Smooth muscle cell of bladder (primary cell): ENCODE data around the gene MCTP1. TPM values are rescaled to one million over a fixed set of nuclear protein-coding genes. Genes with fewer than 3 reads are reported as not detected.

Experiments used
- total RNA-seq: library from RNA; depleted of rRNA; stranded (reverse); fragments of >200 nt; gene quantifications from 2 replicates; pipeline ENCODE4 v1.2.3, GENCODE V29; 2014

MCTP1 gene
- 4.7 and 6.1 TPM in 2 replicates for total RNA-seq

GRCh38 chr5:95284572-95285408, at the start of gene MCTP1:
Gene MCTP1, minus strand, starts transcription at chr5:95285094.

Other genes starting within 250 kb of the MCTP1 start
- gene FAM81B, start 106.3 kb upstream of the MCTP1 start, total RNA-seq: not detected in 2 replicates